GM18508 (cell line): ENCODE measurements around the gene ALDH3B2.
"Not testable (repeated sequence)": the region's sequence is repeated elsewhere in the genome, so short reads cannot be mapped to it uniquely, and the experiment has no call there.

Experiments
- ATAC-seq: cut with Tn5 transposase; IDR thresholded peaks from one replicate; pipeline ENCODE4 v1.9.1; 2021; ENCODE audit warnings: moderate number of reproducible peaks; ENCODE audit not compliant: insufficient read depth, unreplicated experiment

Gene ALDH3B2

DNA sequence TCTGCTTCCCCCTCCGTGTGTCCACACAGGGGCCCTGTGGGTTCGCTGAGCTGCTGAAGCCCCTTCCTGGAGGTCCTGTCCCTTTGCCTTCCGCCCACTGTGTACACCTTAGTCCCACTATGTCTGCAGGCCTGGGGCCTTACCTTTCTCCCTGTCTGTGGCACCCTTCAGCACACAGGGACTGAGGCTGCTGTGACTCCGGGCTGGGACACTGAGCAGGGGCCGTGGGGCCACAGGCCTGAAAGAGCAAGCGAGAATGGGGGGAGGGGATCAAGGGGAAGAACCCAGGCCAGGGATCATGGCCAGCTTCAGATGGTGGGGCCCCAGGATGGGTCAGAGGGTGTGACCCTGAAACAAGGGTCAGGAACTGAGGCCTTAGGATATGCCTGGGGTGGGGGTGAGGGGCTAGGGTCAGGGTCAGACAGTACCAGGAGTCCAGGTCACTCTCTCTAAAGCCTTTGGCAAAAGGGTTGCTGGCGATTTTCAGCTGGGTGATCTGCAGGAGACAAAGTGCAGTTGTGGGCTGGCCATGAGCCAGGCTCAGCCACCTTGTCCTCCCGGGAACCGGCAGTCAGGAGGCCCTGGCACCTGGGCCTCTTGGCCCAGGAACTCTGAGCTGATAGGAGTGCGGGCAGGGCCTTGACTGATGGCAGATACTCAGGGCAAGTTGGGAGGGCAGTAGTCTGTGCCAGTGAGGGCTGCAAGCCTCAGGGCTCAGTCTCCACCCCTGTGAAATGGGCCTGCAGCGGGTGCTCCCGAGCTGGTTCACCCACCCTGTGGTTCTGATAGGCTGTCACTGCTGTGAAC is 42.0 kb downstream of the ALDH3B2 start:
- ATAC-seq = no peak

GRCh38 chr11:67631853-67632174 is 42.6 kb downstream of the ALDH3B2 start:
- no peak for ATAC-seq

GRCh38 chr11:67631411-67631810 is 43.0 kb downstream of the ALDH3B2 start:
- ATAC-seq = no peak

DNA sequence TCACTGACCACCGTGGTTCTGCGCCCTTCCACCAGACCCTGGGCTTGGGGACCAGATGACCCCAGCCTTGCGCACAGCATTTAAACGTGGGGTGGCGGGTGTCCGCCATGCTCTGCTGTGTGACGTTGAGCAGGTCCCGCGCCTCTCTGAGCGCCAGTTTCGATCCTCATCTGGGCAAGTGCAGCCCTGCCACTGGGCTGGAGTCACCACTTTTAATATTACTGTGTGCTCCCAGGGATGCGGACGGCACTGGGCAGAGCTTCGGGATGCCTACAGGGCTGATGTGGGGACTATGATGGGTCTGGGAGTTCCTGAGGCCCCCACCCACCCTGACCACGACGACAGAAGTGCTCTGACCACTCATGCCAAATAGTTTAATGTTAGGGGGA is 43.5 kb downstream of the ALDH3B2 start:
- no peak for ATAC-seq

GRCh38 chr11:67630228-67630942 is 44.0 kb downstream of the ALDH3B2 start:
- ATAC-seq = no peak

GRCh38 chr11:67629386-67630227 is 44.8 kb downstream of the ALDH3B2 start, which contains the start of gene NUDT8:
NUDT8 (minus strand) TSS chr11:67629937; CDS start chr11:67629911, 26 bp downstream.
- no peak for ATAC-seq

DNA sequence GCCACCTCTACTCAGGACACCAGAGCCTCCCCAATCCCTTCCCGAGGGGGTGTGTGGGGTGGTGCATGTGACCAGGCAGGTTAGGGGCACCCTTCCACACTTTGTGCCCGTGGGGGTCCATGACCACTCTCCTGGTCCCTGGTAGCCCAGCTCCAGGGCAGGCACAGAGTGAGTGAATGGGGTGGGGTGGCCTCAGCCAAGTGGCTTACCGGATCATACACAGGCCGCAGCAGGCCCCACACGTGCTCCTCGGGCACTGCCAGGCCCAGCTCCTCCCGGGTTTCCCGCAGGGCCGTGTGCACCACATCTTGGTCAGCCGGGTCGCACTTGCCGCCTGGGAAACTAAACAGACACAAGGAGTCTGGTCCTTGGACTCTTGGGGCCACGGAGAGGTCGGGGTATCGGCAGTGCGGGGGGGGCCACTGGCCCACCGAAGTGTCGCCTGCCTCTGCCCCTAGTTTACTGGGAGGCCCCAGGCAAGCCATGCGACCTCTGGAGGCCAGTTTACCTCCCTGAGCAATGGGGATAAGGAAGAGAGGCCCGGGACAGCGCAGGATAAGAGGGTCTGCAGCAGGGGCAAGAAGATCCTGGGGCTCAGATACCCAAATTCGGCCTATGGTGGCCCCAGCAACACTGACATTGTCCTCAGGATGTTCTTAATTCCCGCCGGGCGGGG is 45.6 kb downstream of the ALDH3B2 start:
- ATAC-seq = no peak

DNA sequence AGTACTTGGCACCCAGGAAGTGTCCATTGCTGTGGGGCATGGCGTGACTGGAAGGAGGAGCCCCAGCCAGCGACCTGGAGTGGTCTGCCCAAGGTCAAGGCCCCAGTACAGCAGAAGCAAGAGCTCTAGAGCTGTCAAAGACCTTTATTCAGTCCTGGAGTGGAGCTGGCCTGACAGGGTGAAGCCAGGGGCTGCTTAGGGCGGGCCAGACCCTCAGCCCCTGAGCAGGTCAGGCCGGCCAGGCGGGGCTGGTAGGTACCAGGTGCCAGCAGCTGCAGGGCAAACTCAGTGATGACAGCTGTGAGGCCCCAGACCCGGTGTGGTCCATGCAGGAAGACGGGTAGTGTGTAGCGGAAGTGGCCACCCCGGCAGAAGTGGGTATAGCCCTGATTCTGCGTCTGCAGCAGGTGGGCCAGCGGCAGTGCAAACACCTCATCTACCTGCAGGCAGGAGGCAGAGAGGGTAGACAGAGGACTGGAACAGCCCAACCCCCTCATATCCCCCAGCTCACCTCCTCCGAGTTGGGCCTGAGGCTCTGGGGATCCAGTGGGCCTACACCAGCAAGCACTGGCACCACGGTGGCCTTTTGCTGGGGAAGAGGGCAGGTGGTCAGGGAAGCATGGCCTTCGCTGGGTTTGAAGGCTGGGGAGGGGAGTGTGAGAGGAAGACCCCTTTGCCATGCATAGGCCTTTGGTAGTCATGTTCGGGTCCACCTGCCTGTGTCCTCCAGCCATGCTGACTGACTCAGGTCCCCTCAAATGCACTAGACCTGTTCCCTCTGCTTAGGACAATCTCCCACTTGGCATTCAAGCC is 46.4 kb downstream of the ALDH3B2 start:
- no peak for ATAC-seq

DNA sequence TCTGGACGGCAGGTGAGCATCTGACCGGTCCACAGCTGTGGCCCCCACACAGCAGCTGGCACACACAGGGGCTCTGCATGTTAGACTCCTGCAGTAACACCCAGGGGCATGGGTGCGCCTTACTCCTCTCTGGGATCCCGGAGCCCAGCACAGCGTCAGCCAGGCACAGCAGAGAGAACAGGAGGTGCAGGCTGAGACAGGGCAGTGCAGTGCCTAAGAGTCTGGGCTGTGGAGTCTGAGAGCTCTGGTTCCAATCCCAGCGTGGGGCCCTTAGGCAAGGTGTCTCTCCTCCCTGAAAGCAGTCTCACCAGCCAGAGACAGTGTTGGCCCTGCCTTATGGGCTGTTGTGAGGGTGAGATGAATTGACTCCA is 47.0 kb downstream of the ALDH3B2 start:
- no peak for ATAC-seq

DNA sequence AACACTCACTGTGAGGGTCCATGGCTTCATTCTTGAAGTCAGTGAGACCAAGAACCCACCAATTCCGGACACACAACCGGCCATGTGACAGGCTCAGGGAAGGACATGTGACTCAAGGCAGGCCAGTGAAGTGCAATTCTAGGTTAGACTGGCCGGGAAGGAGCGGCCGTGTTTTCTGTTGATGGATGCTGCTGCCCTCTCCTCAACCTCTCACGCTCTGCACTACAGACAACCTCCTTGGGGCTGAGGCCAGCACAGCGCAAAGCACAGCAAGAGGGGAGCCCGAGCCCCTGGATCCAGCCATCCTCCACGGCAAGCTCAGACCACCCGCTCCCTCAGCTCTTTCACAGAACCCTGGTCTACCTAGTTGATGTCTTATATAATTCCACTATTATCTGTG is 47.5 kb downstream of the ALDH3B2 start:
- no peak for ATAC-seq

DNA sequence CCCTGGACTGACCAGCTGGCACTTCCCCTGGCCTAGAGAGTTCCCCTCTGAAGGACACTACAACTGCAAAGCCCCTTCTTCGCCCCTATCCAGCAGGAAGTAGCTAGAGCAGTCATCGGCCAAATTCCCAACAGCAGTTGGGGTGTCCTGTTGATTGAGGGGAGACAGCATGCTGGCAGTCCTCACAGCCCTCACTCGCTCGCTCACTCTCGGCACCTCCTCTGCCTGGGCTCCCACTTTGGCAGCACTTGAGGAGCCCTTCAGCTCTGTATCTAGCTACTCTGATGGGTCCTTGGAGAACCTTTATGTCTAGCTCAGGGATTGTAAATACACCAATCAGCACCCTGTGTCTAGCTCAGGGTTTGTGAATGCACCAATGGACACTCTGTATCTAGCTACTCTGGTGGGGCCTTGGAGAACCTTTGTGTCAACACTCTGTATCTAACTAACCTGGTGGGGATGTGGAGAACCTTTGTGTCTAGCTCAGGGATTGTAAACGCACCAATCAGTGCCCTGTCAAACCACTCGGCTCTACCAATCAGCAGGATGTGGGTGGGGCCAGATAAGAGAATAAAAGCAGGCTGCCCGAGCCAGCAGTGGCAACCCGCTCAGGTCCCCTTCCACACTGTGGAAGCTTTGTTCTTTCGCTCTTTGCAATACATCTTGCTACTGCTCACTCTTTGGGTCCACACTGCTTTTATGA is 48.1 kb downstream of the ALDH3B2 start:
- ATAC-seq = not testable (repeated sequence)

- not testable (repeated sequence) for ATAC-seq
Measured at GRCh38 chr11:67623795-67624194, 50.6 kb downstream of the ALDH3B2 start.

DNA sequence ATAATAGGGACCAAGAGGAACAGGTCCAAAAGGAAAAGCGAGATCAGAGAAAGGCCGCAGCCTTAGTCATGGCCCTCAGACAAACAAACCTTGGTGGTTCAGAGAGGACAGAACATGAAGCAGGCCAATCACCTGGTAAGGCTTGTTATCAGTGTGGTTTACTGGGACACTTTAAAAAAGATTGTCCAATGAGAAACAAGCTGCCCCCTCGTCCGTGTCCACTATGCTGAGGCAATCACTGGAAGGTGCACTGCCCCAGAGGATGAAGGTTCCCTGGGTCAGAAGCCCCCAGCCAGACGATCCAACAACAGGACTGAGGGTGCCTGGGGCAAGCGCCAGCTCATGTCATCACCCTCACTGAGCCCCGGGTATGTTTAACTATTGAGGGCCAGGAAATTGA is 51.5 kb downstream of the ALDH3B2 start:
- ATAC-seq = not testable (repeated sequence)

- ATAC-seq = not testable (repeated sequence)
Measured at GRCh38 chr11:67621928-67622327, 52.5 kb downstream of the ALDH3B2 start.

- ATAC-seq = not testable (repeated sequence)
Measured at GRCh38 chr11:67620621-67621020, 53.8 kb downstream of the ALDH3B2 start.

DNA sequence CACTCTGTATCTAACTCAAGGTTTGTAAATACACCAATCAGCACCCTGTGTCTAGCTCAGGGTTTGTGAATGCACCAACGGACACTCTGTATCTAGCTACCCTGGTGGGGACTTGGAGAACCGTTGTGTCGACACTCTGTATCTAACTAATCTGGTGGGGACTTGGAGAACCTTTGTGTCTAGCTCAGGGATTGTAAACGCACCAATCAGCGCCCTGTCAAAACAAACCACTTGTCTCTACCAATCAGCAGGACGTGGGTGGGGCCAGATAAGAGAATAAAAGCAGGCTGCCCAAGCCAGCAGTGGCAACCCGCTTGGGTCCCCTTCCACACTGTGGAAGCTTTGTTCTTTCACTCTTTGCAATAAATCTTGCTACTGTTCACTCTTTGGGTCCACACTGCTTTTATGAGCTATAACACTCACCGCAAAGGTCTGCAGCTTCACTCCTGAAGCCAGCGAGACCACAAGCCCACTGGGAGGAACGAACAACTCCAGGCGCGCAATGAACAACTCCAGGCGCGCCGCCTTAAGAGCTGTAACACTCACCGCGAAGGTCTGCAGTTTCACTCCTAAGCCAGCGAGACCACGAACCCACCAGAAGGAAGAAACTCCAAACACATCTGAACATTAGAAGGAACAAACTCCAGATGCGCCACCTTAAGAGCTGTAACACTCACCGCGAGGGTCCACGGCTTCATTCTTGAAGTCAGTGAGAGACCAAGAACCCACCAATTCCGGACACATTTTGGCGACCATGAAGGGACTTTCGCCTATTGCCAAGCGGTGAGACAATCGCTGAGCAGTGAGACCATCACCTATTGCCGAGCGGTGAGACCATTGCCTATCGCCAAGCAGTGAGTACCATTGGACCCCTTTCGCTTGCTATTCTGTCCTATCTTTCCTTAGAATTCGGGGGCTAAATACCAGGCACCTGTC is 54.5 kb downstream of the ALDH3B2 start:
- ATAC-seq = not testable (repeated sequence)

- not testable (repeated sequence) for ATAC-seq
Measured at GRCh38 chr11:67618901-67619659, 55.3 kb downstream of the ALDH3B2 start.
